Embryonic facial prominence (tissue), 1 donor: ENCODE data around the gene IFNAR1.
"Not testable (repeated sequence)": the region's sequence is repeated elsewhere in the genome, so short reads cannot be mapped to it uniquely, and the experiment has no call there.

Source experiments
- DNase-seq: peaks from one replicate; pipeline ENCODE4 v3.0.0-alpha.2; 2016; ENCODE audit errors: extremely low spot score

The IFNAR1 gene

DNA sequence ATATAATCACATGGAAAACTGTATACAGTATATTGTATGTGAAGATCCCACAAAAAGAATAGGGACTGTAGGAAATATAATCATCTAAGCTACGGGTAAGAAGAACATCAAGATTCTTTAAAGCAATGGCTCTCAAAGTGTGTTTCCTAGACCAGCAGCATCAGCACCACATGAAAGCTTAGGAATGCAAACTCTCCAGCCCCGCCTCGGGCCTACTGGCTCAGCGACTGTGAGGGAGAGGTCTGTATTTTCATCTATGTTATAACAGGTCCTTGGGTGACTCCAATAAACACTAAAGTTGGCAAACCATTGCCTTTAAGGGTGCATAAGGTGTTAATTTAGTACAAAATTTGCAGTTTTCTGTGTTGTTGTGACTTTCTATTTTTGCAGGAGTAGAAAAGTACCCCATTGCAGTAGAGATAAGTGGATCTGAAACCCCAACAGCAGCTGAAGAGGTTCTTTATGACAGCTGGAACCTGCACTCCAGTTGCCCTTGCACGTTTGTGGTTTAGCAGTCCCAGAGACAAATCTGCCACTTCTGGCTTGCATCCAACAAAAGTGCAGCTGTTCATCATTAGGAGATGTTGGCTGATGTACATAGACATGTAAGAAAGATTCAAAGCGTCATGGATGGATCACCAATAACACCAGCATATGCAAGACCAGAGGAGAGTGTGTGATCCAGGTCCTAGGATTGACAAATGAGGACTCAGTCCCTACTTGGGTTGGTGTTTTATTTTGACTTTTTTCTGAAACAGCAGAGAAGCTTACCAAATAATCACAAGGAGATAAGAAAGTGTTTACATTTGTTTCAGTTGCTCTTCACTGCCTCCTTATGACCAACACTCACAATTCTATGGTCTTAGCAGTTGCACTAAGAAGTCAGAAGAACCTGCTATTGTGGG lies 15.9 kb upstream of the IFNAR1 start:
- no peak for DNase-seq

DNA sequence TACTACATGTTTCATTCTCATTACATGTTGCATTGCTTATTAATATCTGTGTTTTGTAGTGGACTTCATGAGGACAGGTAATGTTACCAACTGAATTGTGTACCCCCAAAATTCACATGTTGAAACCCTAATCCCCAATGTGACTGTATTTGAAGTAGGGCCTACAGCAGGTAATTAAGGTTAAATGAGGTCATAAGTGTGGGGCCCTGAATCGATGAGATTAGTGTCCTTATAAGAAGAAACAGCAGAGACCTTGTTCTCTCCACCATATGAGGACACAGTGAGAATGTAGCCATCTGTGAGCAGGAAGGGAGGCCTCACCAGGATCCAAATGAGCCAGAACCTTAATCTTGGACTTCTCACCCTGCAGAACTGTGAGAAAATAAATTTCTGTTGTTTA lies 15.0 kb upstream of the IFNAR1 start:
- no peak for DNase-seq

DNA sequence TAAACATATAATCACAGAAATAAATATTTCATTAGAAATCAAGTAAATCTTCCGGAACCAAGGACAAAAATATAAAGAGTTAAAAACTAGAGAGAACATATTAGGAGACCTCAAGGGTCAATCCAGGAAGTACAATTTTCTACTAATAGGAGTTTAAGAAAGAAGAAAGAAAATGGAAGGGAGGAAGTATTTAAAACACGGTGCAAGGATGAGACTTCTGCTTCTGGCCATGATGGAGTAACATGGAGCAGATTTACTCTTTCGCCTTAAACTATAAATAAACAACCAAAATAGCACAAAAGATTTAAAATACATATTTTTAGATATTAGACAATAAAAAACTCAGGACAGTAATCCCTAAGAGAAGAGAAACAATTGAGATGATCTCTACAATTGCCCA lies 12.6 kb upstream of the IFNAR1 start:
- no peak for DNase-seq

DNA sequence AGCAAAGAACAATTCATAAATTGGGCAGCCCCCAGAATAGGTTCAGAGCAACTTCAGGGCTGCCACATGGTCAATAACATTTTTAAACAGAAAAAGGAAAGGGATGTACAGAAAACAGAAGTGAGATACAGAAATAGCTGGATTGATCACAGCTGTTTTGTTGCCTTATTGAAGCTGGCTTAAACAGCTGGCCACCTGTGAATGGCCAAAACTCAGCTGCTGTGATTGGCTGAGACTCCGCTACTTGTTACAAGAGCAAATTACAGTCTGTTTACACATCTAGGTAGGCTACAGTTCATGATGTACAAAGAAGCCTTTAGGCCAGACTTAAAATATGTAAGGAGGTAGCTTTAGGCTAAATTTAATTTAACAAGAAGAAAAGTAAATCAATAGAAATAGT lies 11.6 kb upstream of the IFNAR1 start:
- no peak for DNase-seq

DNA sequence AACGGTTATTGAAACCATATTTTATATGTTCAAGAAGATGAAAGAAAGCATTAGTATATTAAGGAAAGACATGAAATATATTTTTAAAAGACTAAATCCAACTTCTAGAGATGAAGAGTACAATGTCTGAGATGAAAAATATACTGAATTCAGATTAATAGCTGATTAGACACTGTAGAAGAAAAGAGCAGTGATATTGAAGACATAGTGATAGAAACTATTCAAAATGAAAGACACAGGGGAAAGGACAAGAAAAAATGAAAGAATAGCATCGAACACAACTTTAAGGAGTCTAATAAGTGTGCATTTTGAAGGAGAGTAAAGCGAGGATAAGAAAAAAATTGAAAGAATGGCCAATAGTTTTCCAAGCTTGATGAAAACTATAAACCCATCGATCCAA lies 11.2 kb upstream of the IFNAR1 start:
- DNase-seq: no peak

DNA sequence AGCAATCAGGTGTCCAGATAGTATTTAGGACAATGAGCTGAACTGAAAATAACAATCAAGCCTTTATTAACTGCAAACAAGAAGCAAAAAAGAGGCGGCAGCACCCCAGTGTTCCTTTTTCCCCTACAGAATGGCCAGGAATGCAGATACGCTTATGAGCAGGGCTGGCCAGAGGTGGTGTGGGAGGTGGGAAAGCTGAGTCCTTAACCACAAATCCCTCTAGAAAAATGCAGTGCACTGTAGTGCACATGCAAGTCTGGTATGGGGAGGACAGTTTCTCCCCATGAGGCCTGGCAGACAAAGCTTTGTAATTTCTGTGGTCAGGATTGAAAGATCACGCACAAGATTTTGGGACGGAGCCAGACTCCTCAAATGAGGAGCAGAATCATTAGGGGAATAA lies 10.7 kb upstream of the IFNAR1 start:
- DNase-seq: no peak

DNA sequence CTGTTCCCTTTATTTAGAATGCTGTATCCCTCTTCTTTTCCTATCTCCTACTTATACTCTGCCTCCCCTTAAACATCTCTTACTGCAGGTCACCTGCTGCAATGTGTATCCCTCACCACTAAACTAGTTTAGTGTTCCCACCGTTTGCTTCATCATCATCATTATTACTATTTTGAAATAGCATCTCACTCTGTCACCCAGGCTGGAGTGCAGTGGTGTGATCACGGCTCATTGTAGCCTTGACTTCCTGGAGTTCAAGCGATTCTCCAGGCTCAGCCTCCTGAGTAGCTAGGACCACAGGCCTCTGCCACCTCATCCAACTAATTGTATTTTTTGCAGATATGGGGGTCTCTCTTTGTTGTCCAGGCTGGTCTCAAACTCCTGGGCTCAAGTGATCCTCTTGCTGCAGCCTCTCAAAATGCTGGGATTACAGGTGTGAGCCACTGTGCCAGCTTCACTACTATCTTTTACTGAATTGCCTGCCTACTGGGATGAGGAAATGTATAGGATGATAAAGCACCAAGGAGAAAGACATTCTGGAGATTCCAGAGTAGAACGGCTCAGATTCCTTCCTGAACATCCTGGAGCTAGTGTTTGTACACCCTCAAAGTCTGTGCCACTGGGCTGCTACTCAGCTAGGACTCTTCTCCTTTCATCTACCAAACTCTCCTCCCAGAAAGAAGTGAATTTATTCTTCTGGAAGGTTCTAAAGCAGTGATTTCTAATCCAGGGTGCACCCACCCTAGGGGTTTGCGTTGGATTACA lies 8.6 kb upstream of the IFNAR1 start:
- DNase-seq: no peak

DNA sequence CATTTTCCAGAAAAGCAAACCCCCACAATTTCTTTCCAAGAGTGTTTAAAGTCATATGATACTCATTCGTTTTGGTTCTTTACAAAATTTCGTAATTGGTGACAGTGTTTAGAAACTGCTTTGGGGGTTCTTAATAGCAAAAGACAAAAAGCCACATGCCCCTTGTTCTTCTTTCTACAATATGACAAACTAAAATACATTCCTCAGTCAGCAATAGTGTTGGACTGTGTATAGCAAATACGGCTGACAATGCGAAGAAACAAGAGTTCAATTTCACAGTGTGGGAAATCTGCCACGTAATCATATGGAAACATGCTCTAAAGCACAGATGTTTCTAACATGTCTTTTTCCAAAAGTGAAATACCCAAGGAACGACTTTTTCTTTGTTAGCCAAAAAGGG lies 7.6 kb upstream of the IFNAR1 start:
- DNase-seq: peak; percentile 13

DNA sequence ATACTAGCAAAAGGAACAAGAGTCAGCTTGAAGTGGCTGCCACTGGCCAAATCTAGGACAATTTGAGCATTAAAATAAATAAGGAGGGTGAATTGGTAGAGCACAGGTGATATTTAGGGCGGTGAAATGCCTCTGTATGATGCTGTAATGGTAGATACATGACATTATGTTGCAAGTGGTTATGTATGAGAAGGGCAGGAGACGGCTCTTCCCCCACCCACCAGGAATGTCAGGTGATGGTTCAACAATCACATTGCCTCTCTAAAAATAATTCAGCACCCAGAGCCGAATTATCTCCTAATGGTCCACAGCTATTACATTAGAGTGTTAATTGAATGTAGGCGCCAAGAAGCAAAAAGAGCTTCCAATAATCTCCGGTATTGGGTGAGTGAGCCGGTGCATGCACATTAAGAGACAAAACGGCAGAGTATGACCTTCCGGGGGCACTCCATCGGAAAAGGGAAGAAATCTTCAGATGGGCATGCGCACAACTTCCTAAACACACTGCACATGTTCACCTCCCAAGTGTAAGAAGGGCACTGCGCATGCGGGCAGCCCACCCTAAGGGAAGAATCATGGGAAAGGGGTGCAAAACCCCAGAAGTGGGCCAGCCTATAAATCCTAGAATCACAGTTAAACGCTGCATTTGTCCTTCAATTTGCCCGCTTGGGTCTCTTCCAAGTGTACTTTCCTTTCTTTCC lies 6.8 kb upstream of the IFNAR1 start:
- DNase-seq: no peak

DNA sequence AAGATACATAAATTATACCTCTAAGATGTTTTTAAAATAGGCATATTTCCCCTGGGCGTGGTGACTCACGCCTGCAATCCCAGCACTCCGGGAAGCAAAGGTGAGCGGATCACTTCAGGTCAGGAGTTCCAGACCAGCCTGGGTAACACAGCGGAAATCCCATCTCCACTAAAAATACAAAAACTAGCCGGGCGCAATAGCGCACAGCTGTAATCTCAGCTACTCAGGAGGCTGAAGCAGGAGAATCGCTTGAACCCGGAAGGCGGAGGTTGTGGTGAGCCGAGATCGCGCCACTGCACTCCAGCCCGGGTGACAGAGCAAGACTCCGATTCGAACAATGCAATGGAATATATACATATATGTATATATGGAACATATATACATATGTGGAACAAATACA lies 3.8 kb upstream of the IFNAR1 start:
- not testable (repeated sequence) for DNase-seq

DNA sequence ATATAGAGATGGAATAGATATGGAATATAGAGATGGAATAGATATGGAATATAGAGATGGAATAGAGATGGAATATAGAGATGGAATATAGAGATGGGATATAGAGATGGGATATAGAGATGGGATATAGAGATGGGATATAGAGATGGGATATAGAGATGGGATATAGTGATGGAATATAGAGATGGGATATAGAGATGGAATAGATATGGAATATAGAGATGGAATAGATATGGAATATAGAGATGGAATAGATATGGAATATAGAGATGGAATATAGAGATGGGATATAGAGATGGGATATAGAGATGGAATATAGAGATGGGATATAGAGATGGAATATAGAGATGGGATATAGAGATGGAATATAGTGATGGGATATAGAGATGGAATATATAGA lies 1.2 kb upstream of the IFNAR1 start:
- DNase-seq: not testable (repeated sequence)

DNA sequence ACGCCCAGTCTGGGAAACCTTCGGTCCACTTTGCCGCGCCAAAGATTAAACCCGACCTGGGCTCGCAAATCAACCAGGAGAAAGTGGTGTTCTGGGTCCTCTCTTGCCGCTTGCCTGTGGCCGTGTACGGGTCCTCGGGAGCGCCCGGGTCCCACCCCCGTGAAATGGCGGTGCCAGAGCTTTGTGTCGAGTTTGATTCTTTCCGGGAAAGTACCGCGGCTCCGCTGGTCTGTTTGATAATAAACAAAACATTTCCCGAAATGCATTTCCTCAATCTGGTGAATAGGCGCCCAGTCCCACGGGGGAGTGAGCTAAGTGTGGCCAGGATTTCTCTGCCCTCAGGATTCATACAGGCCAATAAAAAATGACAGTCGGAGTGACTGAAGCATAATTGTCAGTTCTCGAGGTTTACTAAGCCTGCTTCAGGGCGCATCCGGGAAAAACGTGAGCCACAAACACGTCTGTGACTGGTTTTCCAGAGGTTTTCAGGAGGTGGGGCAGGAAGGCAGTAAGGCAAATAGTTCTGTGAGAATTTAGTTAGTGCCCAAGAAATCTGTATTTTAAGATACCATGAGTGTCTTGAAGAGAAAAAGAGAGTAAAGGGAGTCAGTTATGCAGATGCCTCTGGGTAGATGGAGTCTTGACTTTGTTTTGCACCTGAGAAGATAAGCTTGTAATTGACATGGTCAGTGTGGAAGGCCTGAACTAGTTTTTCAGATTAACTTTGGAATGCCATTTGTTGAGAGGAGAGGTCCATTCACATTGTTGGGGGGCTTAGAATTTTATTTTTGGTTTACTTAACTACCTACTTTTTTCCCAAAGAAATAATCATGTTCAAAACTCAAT lies 675 bp downstream of the IFNAR1 start:
- peak; percentile 27 for DNase-seq

DNA sequence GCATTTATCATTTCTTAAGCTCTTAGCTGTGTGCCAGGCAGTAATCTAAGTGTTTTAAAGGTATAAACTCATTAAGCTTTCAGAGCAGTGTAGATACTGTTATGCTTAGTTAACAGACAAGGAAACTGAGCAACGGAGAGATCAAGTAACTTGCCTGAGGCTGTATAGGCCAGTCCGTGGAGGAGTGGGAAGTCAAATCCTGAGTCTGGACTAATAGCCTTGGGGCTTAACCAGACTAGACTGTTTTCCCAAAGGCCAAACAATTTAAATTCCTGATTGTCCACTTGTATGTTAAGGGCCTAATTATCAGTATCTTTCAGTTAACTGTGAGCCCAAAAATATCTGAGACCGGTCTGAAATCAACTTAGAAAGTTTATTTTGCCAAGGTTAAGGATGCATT lies 2.6 kb downstream of the IFNAR1 start:
- DNase-seq: no peak

DNA sequence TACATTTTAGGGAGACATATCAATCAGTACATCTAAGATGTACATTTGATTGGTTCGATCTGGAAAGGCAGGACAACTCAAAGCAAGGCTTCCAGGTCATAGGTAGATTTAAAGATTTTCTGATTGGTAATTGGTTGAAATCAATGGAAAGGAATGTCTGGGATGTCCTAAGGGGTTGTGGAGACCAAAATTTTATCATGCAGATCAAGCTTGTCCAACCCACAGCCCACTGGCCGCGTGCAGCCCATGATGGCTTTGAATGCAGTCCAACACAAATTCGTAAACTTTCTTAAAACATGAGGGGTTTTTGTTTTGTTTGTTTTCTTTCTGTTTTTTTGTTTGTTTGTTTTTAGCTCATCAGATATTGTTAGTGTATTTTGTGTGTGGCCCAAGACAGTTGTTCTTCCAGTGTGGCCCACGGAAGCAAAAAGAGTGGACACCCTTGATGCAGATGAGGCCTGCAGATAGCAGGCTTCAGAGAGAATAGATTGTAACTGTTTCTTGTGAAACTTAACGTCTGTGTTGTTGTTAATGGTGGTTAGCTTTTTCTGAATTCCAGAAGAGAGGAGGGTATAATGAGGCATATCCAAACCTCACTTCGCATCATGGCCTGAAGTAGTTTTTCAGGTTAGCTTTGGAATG lies 3.1 kb downstream of the IFNAR1 start:
- DNase-seq: no peak

DNA sequence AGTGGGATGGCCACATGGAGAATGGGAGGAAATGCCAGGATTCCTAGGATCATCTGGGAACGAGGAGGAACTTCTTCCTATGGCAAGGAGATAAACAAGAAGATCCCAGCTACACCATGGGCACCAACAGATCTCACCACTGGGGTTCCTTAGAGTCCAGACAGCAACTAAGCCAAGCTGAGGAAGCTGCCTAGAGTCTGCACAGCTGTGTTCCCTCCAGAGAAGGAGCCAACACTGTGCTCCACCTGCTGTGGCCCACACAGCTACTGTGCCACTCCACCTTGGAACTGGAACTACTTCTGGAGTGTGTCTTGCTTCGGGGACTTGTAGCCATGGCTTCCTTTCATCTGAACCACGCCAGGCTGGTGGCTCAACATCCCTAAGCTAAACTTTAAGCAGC lies 6.0 kb downstream of the IFNAR1 start:
- DNase-seq: no peak

DNA sequence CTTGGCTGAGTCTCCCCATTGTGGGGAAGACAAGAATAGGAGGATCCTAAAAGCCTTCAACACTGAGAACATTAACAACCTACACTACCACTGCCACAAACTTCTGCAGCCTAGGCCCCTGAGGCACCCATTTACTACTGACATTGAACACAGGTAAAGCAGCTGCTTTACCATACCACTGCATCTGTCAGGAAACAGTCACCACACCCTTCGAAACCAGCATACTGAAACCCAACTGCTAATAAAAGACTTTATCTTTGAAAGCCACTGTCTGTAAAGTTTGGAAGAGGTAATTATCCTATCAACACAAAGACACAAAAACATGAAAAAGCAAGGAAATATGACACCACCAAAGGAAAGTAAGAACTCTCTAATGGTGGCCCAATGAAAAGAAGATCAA lies 7.4 kb downstream of the IFNAR1 start:
- DNase-seq: no peak

DNA sequence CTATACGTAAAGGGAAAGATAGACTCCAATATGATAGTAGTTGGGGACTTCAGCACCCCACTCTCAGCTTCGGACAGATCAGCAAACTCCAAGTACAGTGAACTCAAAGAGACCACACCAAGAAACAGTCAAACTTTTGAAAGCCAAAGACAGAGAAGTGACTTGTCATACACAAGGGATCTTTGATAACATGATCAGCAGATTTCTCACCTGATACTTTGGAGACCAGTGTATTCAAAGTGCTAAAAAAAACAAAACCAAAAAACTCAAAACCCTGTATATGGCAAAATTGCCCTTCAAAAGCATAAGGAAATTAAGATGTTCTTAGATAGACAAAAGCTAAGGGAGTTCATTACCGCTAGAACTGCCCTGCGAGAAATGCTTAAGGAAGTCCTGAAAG lies 9.4 kb downstream of the IFNAR1 start:
- DNase-seq: no peak

DNA sequence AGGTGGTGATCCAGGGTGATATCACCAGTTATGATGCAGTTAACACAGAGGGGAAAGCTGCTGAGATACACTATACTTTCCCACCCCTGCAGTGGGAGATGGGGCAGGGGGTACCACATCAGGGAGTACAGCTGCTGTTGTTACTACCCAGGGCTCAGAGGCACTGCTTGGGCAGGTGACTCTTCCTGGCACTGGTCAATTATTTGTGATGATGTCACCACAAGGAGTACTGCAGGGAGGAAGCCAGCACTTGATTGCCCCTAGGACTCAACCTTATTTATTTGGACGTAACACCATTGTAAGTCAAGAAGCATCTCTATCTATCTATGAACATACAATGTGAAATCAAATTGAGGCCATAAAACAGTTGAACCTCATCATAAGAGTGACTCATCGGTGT lies 10.1 kb downstream of the IFNAR1 start:
- DNase-seq: no peak

DNA sequence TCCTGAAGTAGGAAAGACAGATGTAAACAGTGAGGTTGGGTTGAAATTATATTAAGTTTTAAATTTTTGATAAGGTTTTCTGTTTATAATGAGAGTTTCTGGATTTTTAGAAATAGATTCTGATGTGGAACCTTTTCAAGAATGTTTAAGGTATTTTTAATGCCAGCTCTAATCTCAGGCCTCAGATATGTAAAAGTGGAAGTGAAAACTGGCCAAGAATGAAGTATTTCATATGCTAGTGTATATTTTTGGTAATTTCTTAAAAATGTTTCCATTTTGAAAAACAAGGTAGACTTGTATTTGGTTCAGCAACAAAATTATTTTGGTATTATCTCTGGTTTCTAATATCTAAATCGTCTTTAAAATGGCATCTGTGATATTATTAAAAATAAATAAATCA lies 14.4 kb downstream of the IFNAR1 start:
- no peak for DNase-seq

DNA sequence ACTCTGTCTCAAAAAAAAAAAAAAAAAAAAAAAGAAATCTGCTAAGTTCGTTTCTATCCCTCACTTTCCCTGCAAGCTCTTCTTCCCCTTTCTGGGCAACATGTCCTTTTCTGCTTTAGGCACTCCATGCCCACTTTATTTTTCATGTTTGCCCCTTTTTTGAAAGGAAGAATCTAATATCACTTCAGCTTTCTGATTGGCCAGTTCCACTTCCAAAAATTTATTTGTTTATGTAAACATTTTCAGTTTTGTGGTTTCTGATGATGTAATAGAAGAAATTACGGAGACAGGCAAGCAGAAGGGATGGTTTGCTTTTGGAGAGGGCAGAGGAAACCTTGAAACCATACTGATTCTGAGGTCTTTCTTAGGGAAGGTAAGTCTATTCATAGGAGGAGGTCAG lies 15.1 kb downstream of the IFNAR1 start:
- no peak for DNase-seq

DNA sequence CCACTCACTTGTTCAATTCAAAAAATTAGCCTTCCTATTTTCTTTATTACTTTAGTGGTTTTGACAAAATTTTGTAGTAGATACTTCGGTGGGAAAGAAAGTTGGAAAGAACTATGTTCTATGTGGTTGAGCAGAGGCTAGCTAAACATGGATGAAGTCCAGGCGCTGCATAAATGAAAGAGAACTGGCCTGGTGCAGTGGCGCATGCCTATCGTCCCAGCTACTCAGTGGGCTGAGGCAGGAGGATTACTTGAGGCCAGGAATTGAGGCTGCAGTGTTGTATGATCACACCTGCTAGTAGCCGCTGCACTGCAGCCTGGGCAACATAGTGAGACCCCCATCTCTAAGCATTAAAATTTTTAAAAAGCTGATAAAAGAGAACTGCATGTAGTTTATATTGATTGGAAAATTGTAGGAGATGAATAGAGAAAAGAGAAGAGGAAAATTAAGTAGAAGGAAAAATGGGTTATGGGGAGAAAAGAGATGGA lies 21.0 kb downstream of the IFNAR1 start:
- DNase-seq: no peak
